H1 (cell line): Measurements from ENCODE around the gene INPP5B. TPM values are rescaled to one million over a fixed set of nuclear protein-coding genes. Genes with fewer than 3 reads are reported as not detected.

Experiments used
- NANOG ChIP-seq: IDR thresholded peaks from 2 replicates; pipeline ENCODE4 v1.6.1; 2011; ENCODE audit warnings: low read length, low read depth, mild to moderate bottlenecking, inconsistent platforms; ENCODE audit not compliant: insufficient read depth, poor library complexity, severe bottlenecking
- RNF2 ChIP-seq: fragments of 200-900, 300-1000 bp; sonication (generic); IDR thresholded peaks from 2 replicates; pipeline ENCODE4 v1.7.1; 2016; ENCODE audit warnings: borderline replicate concordance, low read depth, mild to moderate bottlenecking, antibody characterized with exemption, low read length; ENCODE audit not compliant: poor library complexity, severe bottlenecking; ENCODE audit errors: missing control alignments
- polyA plus RNA-seq, 7 experiments: library from polyadenylated mRNA; depleted of rRNA in 3 of 7; stranded (reverse) in 5 of 7; unstranded in 2 of 7; fragments of >200 nt in 5 of 7; fragments of 200-250 nt in 2 of 7; gene quantifications; 1 replicate in 5 of 7; 2 replicates in 1 of 7; 4 replicates in 1 of 7; pipeline versions ENCODE4 v1.2.1 to v1.2.3, GENCODE V29; 2011 to 2013; ENCODE audit warnings: missing spikeins in 2 of 7, mixed read lengths in 2 of 7
- total RNA-seq: library from RNA; stranded (reverse); fragmentation: NEBNext Ultra II Directional; extraction: Animal tissue kit (Norgen Biotek cat#: 25700); gene quantifications from 2 replicates; pipeline ENCODE4 v1.2.1, GENCODE V29; 2021
- TF ChIP-seq, protein P1 (sequence below): fragments of 300-600 bp; sonication (generic); IDR thresholded peaks from 2 replicates; pipeline ENCODE4 v1.7.1; 2012; ENCODE audit warnings: low read length, moderate library complexity, mild to moderate bottlenecking, inconsistent platforms; ENCODE audit not compliant: insufficient replicate concordance

The INPP5B gene
- total and polyA plus RNA-seq, 2 of the 8 experiments (the other 6 are each of a cell fraction or from before 2014, with no cell fraction given) = 14.0 to 23.7 TPM

GRCh38 chr1:37930246-37931101 lies 16.4 kb downstream of the INPP5B start (continued):
- TF ChIP-seq, protein P1, sequence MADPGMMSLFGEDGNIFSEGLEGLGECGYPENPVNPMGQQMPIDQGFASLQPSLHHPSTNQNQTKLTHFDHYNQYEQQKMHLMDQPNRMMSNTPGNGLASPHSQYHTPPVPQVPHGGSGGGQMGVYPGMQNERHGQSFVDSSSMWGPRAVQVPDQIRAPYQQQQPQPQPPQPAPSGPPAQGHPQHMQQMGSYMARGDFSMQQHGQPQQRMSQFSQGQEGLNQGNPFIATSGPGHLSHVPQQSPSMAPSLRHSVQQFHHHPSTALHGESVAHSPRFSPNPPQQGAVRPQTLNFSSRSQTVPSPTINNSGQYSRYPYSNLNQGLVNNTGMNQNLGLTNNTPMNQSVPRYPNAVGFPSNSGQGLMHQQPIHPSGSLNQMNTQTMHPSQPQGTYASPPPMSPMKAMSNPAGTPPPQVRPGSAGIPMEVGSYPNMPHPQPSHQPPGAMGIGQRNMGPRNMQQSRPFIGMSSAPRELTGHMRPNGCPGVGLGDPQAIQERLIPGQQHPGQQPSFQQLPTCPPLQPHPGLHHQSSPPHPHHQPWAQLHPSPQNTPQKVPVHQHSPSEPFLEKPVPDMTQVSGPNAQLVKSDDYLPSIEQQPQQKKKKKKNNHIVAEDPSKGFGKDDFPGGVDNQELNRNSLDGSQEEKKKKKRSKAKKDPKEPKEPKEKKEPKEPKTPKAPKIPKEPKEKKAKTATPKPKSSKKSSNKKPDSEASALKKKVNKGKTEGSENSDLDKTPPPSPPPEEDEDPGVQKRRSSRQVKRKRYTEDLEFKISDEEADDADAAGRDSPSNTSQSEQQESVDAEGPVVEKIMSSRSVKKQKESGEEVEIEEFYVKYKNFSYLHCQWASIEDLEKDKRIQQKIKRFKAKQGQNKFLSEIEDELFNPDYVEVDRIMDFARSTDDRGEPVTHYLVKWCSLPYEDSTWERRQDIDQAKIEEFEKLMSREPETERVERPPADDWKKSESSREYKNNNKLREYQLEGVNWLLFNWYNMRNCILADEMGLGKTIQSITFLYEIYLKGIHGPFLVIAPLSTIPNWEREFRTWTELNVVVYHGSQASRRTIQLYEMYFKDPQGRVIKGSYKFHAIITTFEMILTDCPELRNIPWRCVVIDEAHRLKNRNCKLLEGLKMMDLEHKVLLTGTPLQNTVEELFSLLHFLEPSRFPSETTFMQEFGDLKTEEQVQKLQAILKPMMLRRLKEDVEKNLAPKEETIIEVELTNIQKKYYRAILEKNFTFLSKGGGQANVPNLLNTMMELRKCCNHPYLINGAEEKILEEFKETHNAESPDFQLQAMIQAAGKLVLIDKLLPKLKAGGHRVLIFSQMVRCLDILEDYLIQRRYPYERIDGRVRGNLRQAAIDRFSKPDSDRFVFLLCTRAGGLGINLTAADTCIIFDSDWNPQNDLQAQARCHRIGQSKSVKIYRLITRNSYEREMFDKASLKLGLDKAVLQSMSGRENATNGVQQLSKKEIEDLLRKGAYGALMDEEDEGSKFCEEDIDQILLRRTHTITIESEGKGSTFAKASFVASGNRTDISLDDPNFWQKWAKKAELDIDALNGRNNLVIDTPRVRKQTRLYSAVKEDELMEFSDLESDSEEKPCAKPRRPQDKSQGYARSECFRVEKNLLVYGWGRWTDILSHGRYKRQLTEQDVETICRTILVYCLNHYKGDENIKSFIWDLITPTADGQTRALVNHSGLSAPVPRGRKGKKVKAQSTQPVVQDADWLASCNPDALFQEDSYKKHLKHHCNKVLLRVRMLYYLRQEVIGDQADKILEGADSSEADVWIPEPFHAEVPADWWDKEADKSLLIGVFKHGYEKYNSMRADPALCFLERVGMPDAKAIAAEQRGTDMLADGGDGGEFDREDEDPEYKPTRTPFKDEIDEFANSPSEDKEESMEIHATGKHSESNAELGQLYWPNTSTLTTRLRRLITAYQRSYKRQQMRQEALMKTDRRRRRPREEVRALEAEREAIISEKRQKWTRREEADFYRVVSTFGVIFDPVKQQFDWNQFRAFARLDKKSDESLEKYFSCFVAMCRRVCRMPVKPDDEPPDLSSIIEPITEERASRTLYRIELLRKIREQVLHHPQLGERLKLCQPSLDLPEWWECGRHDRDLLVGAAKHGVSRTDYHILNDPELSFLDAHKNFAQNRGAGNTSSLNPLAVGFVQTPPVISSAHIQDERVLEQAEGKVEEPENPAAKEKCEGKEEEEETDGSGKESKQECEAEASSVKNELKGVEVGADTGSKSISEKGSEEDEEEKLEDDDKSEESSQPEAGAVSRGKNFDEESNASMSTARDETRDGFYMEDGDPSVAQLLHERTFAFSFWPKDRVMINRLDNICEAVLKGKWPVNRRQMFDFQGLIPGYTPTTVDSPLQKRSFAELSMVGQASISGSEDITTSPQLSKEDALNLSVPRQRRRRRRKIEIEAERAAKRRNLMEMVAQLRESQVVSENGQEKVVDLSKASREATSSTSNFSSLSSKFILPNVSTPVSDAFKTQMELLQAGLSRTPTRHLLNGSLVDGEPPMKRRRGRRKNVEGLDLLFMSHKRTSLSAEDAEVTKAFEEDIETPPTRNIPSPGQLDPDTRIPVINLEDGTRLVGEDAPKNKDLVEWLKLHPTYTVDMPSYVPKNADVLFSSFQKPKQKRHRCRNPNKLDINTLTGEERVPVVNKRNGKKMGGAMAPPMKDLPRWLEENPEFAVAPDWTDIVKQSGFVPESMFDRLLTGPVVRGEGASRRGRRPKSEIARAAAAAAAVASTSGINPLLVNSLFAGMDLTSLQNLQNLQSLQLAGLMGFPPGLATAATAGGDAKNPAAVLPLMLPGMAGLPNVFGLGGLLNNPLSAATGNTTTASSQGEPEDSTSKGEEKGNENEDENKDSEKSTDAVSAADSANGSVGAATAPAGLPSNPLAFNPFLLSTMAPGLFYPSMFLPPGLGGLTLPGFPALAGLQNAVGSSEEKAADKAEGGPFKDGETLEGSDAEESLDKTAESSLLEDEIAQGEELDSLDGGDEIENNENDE = no peak
- TF ChIP-seq NANOG (no peak), RNF2 (no peak)
